H1 (cell line): Measurements from ENCODE around the gene MS4A5. TPM values are rescaled to one million over a fixed set of nuclear protein-coding genes. Genes with fewer than 3 reads are reported as not detected.

Source experiments
- ASH2L ChIP-seq: fragments of 200-600, 300-600 bp; sonication (generic); IDR thresholded peaks from one replicate; pipeline ENCODE4 v1.7.1; 2017; ENCODE audit warnings: low read length
- NRF1 ChIP-seq: IDR thresholded peaks from 2 replicates; pipeline ENCODE4 v1.6.1; 2011; ENCODE audit warnings: mild to moderate bottlenecking, low read depth, low read length, improper control_type of control experiment
- YY1 ChIP-seq: IDR thresholded peaks from 2 replicates; pipeline ENCODE4 v1.6.1; 2011; ENCODE audit warnings: low read depth, mild to moderate bottlenecking, low read length
- polyA plus RNA-seq, 7 experiments: library from polyadenylated mRNA; depleted of rRNA in 3 of 7; stranded (reverse) in 5 of 7; unstranded in 2 of 7; fragments of >200 nt in 5 of 7; fragments of 200-250 nt in 2 of 7; gene quantifications; 1 replicate in 5 of 7; 2 replicates in 1 of 7; 4 replicates in 1 of 7; pipeline versions ENCODE4 v1.2.1 to v1.2.3, GENCODE V29; 2011 to 2013; ENCODE audit warnings: missing spikeins in 2 of 7, mixed read lengths in 2 of 7
- total RNA-seq: library from RNA; stranded (reverse); fragmentation: NEBNext Ultra II Directional; extraction: Animal tissue kit (Norgen Biotek cat#: 25700); gene quantifications from 2 replicates; pipeline ENCODE4 v1.2.1, GENCODE V29; 2021

MS4A5 gene
- total and polyA plus RNA-seq, 2 of the 8 experiments (the other 6 are each of a cell fraction or from before 2014, with no cell fraction given) = not detected

DNA sequence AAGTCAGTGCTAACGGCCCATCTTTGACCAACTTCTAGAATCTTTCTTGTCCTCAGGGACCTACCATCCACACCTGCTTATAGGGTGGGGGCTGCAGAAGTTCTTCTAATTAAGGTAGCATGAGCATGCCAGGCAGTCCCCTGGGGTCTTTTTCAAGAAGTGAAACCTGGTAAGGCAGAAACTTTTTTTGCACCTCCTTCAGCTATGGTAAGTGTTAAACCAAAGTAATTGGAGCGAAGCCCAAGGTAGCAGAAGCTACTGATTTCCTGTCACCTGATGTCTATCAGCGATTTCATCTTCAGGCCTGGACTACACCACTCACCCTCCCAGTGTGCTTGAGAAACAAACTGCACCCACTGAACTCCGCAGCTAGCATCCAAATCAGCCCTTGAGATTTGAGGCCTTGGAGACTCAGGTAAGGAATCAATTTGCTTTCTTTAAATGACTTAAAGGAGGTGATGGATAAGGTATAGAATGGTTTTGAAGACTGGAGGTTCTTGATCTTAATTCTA, 26.2 kb downstream of the MS4A5 start, which contains the start of gene MS4A1 (continued):
- TF ChIP-seq YY1 (no peak), NRF1 (no peak), ASH2L (no peak)
